ENCODE results near the gene PLS1. TPM values are rescaled to one million over a fixed set of nuclear protein-coding genes. Genes with fewer than 3 reads are reported as not detected.

The PLS1 gene
- total RNA-seq, 1 experiment from 2014 or later, result 53.8 TPM

GRCh38 chr3:142660383-142660782 lies 64.2 kb downstream of the PLS1 start:
- Histone ChIP-seq H3K79me2 (ENCODE audit: low read depth) (no peaks in the 10 kb centered on the region), H3K27me3 (ENCODE audit: insufficient read depth, low read depth) (no peaks in the 10 kb centered on the region), H3K27ac (no peak overlapping the region), H3K4me1 (replicated peaks; ENCODE audit: insufficient read depth) (no peaks in the 10 kb centered on the region), H3K4me3 (no peak overlapping the region), H3K4me2 (no peak overlapping the region), H4K20me1 (ENCODE audit: insufficient read depth) (0 out of 2 replicates have a peak, but pooled peaks cover 4% of the 10 kb centered on the region), H3K9me3 (ENCODE audit: insufficient read depth, low read depth) (no peaks in the 10 kb centered on the region), H3K9me2 (ENCODE audit: insufficient read depth) (no peaks in the 10 kb centered on the region), H2AFZ (no peak overlapping the region), H3K36me3 (ENCODE audit: low read depth) (no peaks in the 10 kb centered on the region), H3F3A (ENCODE audit: insufficient read depth, low read depth) (no peaks in the 10 kb centered on the region)
- no peak for DNase-seq
- no TSS peak for BruUV-seq (replicated peaks)
- ChIA-PET CTCF (no interaction called here), POLR2A (ENCODE audit: unreplicated experiment) (no interaction called here)
- no peak for TF ChIP-seq EZH2 (IDR thresholded peaks at IDR 0.05; ENCODE audit: low read depth)
- TF ChIP-seq CTCF (conservative IDR thresholded peaks at IDR 0.05), result no peak
- intact Hi-C loops (cut with micrococcal nuclease; ENCODE audit: unreplicated experiment), result no loop called here

DNA sequence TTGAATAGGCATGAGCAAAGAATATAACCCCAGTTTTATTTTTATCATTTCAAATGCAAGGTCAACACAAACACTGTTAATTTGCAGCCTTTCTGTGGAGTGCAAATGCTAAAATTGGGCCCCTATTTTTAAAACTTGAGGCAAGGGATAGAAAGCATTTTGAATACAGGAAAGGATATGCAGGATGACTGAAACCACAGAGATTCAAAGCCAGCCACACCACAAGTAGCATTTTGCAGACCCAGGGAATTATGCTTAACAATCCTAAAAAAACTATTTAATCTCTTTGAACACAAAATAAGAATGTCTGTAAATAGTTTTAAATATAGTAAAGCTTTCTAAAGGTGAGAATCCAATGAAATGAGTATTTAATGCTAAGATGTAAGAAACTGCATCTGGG lies 64.7 kb downstream of the PLS1 start:
- no peaks in the 10 kb centered on the region for H3K4me1 ChIP-seq (replicated peaks; ENCODE audit: insufficient read depth)
- H3K27ac ChIP-seq, result no peak overlapping the region
- no TSS peak for BruUV-seq (replicated peaks)
- no peaks in the 10 kb centered on the region for H3K36me3 ChIP-seq (ENCODE audit: low read depth)
- no peak overlapping the region for H3K4me2 ChIP-seq
- H4K20me1 ChIP-seq (ENCODE audit: insufficient read depth), result 0 out of 2 replicates have a peak, but pooled peaks cover 4% of the 10 kb centered on the region
- no peaks in the 10 kb centered on the region for H3K9me2 ChIP-seq (ENCODE audit: insufficient read depth)
- intact Hi-C loops (cut with micrococcal nuclease; ENCODE audit: unreplicated experiment), result no loop called here
- TF ChIP-seq CTCF (conservative IDR thresholded peaks at IDR 0.05) (no peak), EZH2 (IDR thresholded peaks at IDR 0.05; ENCODE audit: low read depth) (no peak)
- no peaks in the 10 kb centered on the region for H3K9me3 ChIP-seq (ENCODE audit: insufficient read depth, low read depth)
- no peak overlapping the region for H2AFZ ChIP-seq
- CTCF ChIA-PET, result no interaction called here
- no peaks in the 10 kb centered on the region for H3K27me3 ChIP-seq (ENCODE audit: insufficient read depth, low read depth)
- POLR2A ChIA-PET (ENCODE audit: unreplicated experiment), result no interaction called here
- no peak for DNase-seq
- H3K79me2 ChIP-seq (ENCODE audit: low read depth), result no peaks in the 10 kb centered on the region
- H3K4me3 ChIP-seq, result no peak overlapping the region
- H3F3A ChIP-seq (ENCODE audit: insufficient read depth, low read depth), result no peaks in the 10 kb centered on the region

- no peak overlapping the region for H3K4me2 ChIP-seq
- H3K9me2 ChIP-seq (ENCODE audit: insufficient read depth), result no peaks in the 10 kb centered on the region
- CTCF ChIA-PET, result no interaction called here
- no peaks in the 10 kb centered on the region for H3F3A ChIP-seq (ENCODE audit: insufficient read depth, low read depth)
- no TSS peak for BruUV-seq (replicated peaks)
- TF ChIP-seq CTCF (conservative IDR thresholded peaks at IDR 0.05), result no peak
- no peak for TF ChIP-seq EZH2 (IDR thresholded peaks at IDR 0.05; ENCODE audit: low read depth)
- intact Hi-C loops (cut with micrococcal nuclease; ENCODE audit: unreplicated experiment), result no loop called here
- DNase-seq, result no peak
- H3K4me3 ChIP-seq, result no peak overlapping the region
- 0 out of 2 replicates have a peak, but pooled peaks cover 6% of the 10 kb centered on the region for H3K36me3 ChIP-seq (ENCODE audit: low read depth)
- H3K4me1 ChIP-seq (replicated peaks; ENCODE audit: insufficient read depth), result no peaks in the 10 kb centered on the region
- H3K9me3 ChIP-seq (ENCODE audit: insufficient read depth, low read depth), result no peaks in the 10 kb centered on the region
- 0 out of 2 replicates have a peak, but pooled peaks cover 4% of the 10 kb centered on the region for H4K20me1 ChIP-seq (ENCODE audit: insufficient read depth)
- no peaks in the 10 kb centered on the region for H3K79me2 ChIP-seq (ENCODE audit: low read depth)
- H3K27ac ChIP-seq, result no peak overlapping the region
- POLR2A ChIA-PET (ENCODE audit: unreplicated experiment), result no interaction called here
- H2AFZ ChIP-seq, result no peak overlapping the region
- no peaks in the 10 kb centered on the region for H3K27me3 ChIP-seq (ENCODE audit: insufficient read depth, low read depth)
Measured at GRCh38 chr3:142663865-142664264, 67.7 kb downstream of the PLS1 start.

All from PC-9 (cell line).